GM12878 (cell line): ENCODE measurements around the gene ACO1. TPM values are rescaled to one million over a fixed set of nuclear protein-coding genes. Genes with fewer than 3 reads are reported as not detected.

Experiments used
- ATAC-seq: fragments of 200-7000 bp; cut with Tn5 transposase; 3 replicates; pipeline ENCODE4 v1.9.1; 2020; ENCODE audit warnings: mild to moderate bottlenecking, moderate library complexity
- BruUV-seq: library from RNA; stranded (reverse); fragments of 400-500 nt; replicated peaks from 2 replicates; lab custom pipeline; 2021; lab: Mats Ljungman, UMichigan
- CTCF ChIA-PET: fragments of 300-600 bp; sonication (Branson Sonifier 250); formaldehyde crosslinking; extraction: SDS; loops from one replicate; lab custom pipeline; 2021; ENCODE audit warnings: inconsistent platforms; lab: Yijun Ruan, JAX
- POLR2A ChIA-PET: fragments of 350-600 bp; formaldehyde crosslinking; extraction: SDS; loops from one replicate; lab custom pipeline; 2021; ENCODE audit warnings: inconsistent platforms; lab: Charles Lee
- RAD21 ChIA-PET: fragments of 300-600 bp; sonication (Branson Sonifier 250); formaldehyde crosslinking; loops from one replicate; lab custom pipeline; 2023; ENCODE audit warnings: antibody characterized with exemption; ENCODE audit not compliant: unreplicated experiment; lab: Charles Lee
- SMC1A ChIA-PET: fragments of 300-600 bp; sonication (Branson Sonifier 250); formaldehyde crosslinking; loops from one replicate; lab custom pipeline; 2023; ENCODE audit not compliant: unreplicated experiment, uncharacterized antibody; lab: Charles Lee
- DNase-seq: peaks from one replicate; pipeline ENCODE4 v3.0.0-alpha.2; 2011; ENCODE audit warnings: low read depth, low spot score
- FAIRE-seq: peaks from 3 replicates; lab custom pipeline; 2011; peaks lifted over from hg19 to GRCh38; lab: Jason Lieb, UNC
- H2AFZ ChIP-seq: 2 replicates; pipeline ENCODE4 v1.6.0; 2011; ENCODE audit warnings: low read depth, low read length, control low read depth; ENCODE audit not compliant: control insufficient read depth
- H3K27ac ChIP-seq: 2 replicates; pipeline ENCODE4 v1.5.1; 2011; ENCODE audit warnings: control low read depth; ENCODE audit not compliant: control insufficient read depth, insufficient read depth
- H3K27me3 ChIP-seq, 2 experiments: replicated peaks in 1 of 2; 2 replicates each; pipeline versions ENCODE4 v1.6.0 to v1.6.1; 2011; ENCODE audit warnings: low read length in 1 of 2; ENCODE audit not compliant: control insufficient read depth in 2 of 2, insufficient read depth in 2 of 2
- H3K36me3 ChIP-seq, 2 experiments: 2 replicates each; pipeline ENCODE4 v1.5.1; 2011; ENCODE audit warnings: low read length in 1 of 2; ENCODE audit not compliant: control insufficient read depth in 2 of 2, insufficient read depth in 2 of 2
- H3K4me1 ChIP-seq: 2 replicates; pipeline ENCODE4 v1.6.1; 2011; ENCODE audit warnings: mild to moderate bottlenecking, low read length, moderate library complexity, mixed read lengths; ENCODE audit not compliant: control insufficient read depth, insufficient read depth
- H3K4me2 ChIP-seq: 2 replicates; pipeline ENCODE4 v1.6.0; 2011; ENCODE audit warnings: control low read depth; ENCODE audit not compliant: control insufficient read depth, insufficient read depth
- H3K4me3 ChIP-seq: fragments of 200-600 bp; sonication (generic); 2 replicates; pipeline ENCODE4 v1.5.1; 2016
- H3K79me2 ChIP-seq: 2 replicates; pipeline ENCODE4 v1.6.0; 2011; ENCODE audit warnings: low read length; ENCODE audit not compliant: control insufficient read depth, insufficient read depth
- H3K9ac ChIP-seq: 2 replicates; pipeline ENCODE4 v1.8.0; 2011; ENCODE audit warnings: low read length, control low read depth, mixed read lengths; ENCODE audit not compliant: control insufficient read depth, insufficient read depth
- H3K9me3 ChIP-seq: replicated peaks from 3 replicates; pipeline ENCODE4 v1.5.1; 2011; ENCODE audit warnings: mild to moderate bottlenecking, low read length; ENCODE audit not compliant: control insufficient read depth, insufficient read depth
- H4K20me1 ChIP-seq: 2 replicates; pipeline ENCODE4 v1.6.0; 2011; ENCODE audit not compliant: control insufficient read depth, insufficient read depth
- CHD2 ChIP-seq: IDR thresholded peaks from 2 replicates; pipeline ENCODE4 v1.6.1; 2011; ENCODE audit warnings: low read depth, low read length, improper control_type of control experiment, borderline replicate concordance
- CREB1 ChIP-seq: IDR thresholded peaks from 2 replicates; pipeline ENCODE4 v1.6.1; 2012; ENCODE audit warnings: low read depth, mild to moderate bottlenecking, inconsistent platforms
- CTCF ChIP-seq, 3 experiments: IDR thresholded peaks in 2 of 3; conservative IDR thresholded peaks in 1 of 3; 2 replicates each; pipeline ENCODE4 v1.5.1; 2011; ENCODE audit warnings: low read depth in 3 of 3, low read length in 3 of 3, mild to moderate bottlenecking in 3 of 3, control low read depth in 2 of 3, moderate library complexity in 2 of 3, inconsistent platforms in 1 of 3, mixed read lengths in 1 of 3; ENCODE audit not compliant: control insufficient read depth in 2 of 3, insufficient read depth in 1 of 3; ENCODE audit errors: extremely low read depth in 1 of 3
- RAD21 ChIP-seq: IDR thresholded peaks from 2 replicates; pipeline ENCODE4 v1.6.1; 2011; ENCODE audit warnings: mild to moderate bottlenecking, low read depth, low read length, moderate library complexity; ENCODE audit not compliant: insufficient read depth
- RB1 ChIP-seq: fragments of 450-650 bp; formaldehyde crosslinking; IDR thresholded peaks from 2 replicates; pipeline ENCODE4 v1.6.1; 2017; ENCODE audit warnings: mild to moderate bottlenecking, borderline replicate concordance
- RUNX3 ChIP-seq: IDR thresholded peaks from 2 replicates; pipeline ENCODE4 v1.6.1; 2012; ENCODE audit warnings: low read length, inconsistent platforms
- SMC3 ChIP-seq: IDR thresholded peaks from 2 replicates; pipeline ENCODE4 v1.6.1; 2011; ENCODE audit warnings: low read length, improper control_type of control experiment, borderline replicate concordance
- STAT1 ChIP-seq: fragments of 450-650 bp; conservative IDR thresholded peaks from 2 replicates; pipeline ENCODE4 v1.6.1; 2014; ENCODE audit warnings: antibody characterized with exemption, mild to moderate bottlenecking
- STAT3 ChIP-seq: IDR thresholded peaks from 2 replicates; pipeline ENCODE4 v1.6.1; 2011; ENCODE audit warnings: low read depth, low read length, improper control_type of control experiment
- SUZ12 ChIP-seq: fragments of 200-600 bp; sonication (generic); IDR thresholded peaks from one replicate; pipeline ENCODE4 v1.6.1; 2018; ENCODE audit warnings: antibody characterized with exemption, mild to moderate bottlenecking; ENCODE audit not compliant: unreplicated experiment
- WGBS: methylation state at CpG from one replicate; pipeline ENCODE4 v1.1.6; 2016; ENCODE audit warnings: low lambda C conversion rate; ENCODE audit not compliant: insufficient replicate concordance, insufficient coverage; ENCODE audit errors: missing lambda C conversion rate; 5-methylcytosine and 5-hydroxymethylcytosine counted together
- in situ Hi-C: fragments of 300-500 bp; cut with MboI; formaldehyde crosslinking; loops from 9 replicates; pipeline ENCODE4 v1.14.3; 2018; ENCODE audit warnings: mixed read lengths
- intact Hi-C: fragments of 100-400 bp; cut with micrococcal nuclease; formaldehyde crosslinking; loops from one replicate; pipeline ENCODE4 v1.14.2; 2022; ENCODE audit not compliant: unreplicated experiment
- polyA plus RNA-seq, 11 experiments: library from polyadenylated mRNA; depleted of rRNA in 4 of 11; unstranded in 6 of 11; stranded (reverse) in 5 of 11; fragments of >200 nt; fragmentation: Nextera tagmentation in 4 of 11; fragmentation: Illumina TruSeq in 1 of 11; extraction: Ambion mirVana in 4 of 11; extraction: Trizol in 1 of 11; gene quantifications; 1 replicate in 1 of 11; 2 replicates in 10 of 11; pipeline versions ENCODE4 v1.2.1 to v1.2.3, GENCODE V29; 2011 to 2016; ENCODE audit warnings: inconsistent platforms in 2 of 11, missing spikeins in 2 of 11, low read depth in 1 of 11
- total RNA-seq, 4 experiments: library from RNA; depleted of rRNA in 3 of 4; stranded (reverse); fragments of >200 nt in 3 of 4; fragmentation: Illumina TruSeq in 1 of 4; extraction: Trizol in 1 of 4; gene quantifications; 2 replicates each; pipeline versions ENCODE4 v1.2.1 to v1.2.3, GENCODE V29; 2013 to 2021

The ACO1 gene
- total and polyA plus RNA-seq, 10 of the 15 experiments (the other 5 are each of a cell fraction or from before 2014, with no cell fraction given), result 0.21 to 6.5 (median 3.3) TPM

GRCh38 chr9:32378993-32379729 is 5.3 kb upstream of the ACO1 start:
- H4K20me1 ChIP-seq, result no peaks in the 10 kb centered on the region
- no peak overlapping the region for H3K4me3 ChIP-seq
- TF ChIP-seq CHD2 (0 out of 2 replicates have a peak, but pooled peaks have one; percentile 23), CREB1 (0 out of 2 replicates have a peak, but pooled peaks have one; percentile 24), CTCF (IDR thresholded peaks at IDR 0.05 in 2 of 3, conservative IDR thresholded peaks at IDR 0.05 in 1 of 3; ENCODE audit: control insufficient read depth in 2 of 3, extremely low read depth in 1 of 3, insufficient read depth in 1 of 3, low read depth in 3 of 3, low read length in 3 of 3) (peak; percentile 76 to 91 (median 85)), RB1 (peak; percentile 26; the same call in 1 of the 2 replicates), SMC3 (peak; percentile 86), SUZ12 (no peak), RUNX3 (peak; percentile 54), RAD21 (peak; percentile 99), STAT3 (0 out of 2 replicates have a peak, but pooled peaks have one; percentile 36), STAT1 (no peak)
- intact Hi-C loops, result loop anchor here (1.0 kb wide), 5 partner anchors 53 to 589 kb away; partner anchors contain the start of gene RIGI
- no peaks in the 10 kb centered on the region for H3K79me2 ChIP-seq
- DNase-seq, result peak; percentile 44
- H3K27ac ChIP-seq, result no peak overlapping the region
- FAIRE-seq, result peak; percentile 69
- CTCF ChIA-PET, result interaction anchor here (0.7 to 7.4 kb wide), 54 partner anchors 9 to 894 kb away, joined by 3 to 597 read pairs (median 5); partner anchors contain the start of genes NDUFB6, RIGI, SMIM27 and TOPORS
- H3K9ac ChIP-seq, result no peak overlapping the region
- WGBS, result 4% methylated on average over 5 of the region's 5 CpGs
- no peak overlapping the region; the same call in none of the 2 replicates for H2AFZ ChIP-seq
- BruUV-seq, result no TSS peak
- H3K4me1 ChIP-seq, result no peaks in the 10 kb centered on the region
- peak; percentile 92 for ATAC-seq
- H3K27me3 ChIP-seq, result no peaks in the 10 kb centered on the region; a peak in 2 of 4 replicates
- no peaks in the 10 kb centered on the region for H3K36me3 ChIP-seq
- in situ Hi-C loops, result no loop called here
- POLR2A ChIA-PET, result interaction anchor here (1.4 to 2.3 kb wide), 3 partner anchors 146 to 201 kb away, joined by 4 to 12 read pairs (median 7); partner anchors contain the start of genes NDUFB6 and RIGI
- SMC1A ChIA-PET, result interaction anchor here (0.8 to 7.3 kb wide), 33 partner anchors 9 to 588 kb away, joined by 3 to 285 read pairs (median 5); partner anchors contain the start of genes NDUFB6, RIGI, SMIM27 and TOPORS
- H3K4me2 ChIP-seq, result no peak overlapping the region
- no peaks in the 10 kb centered on the region for H3K9me3 ChIP-seq
- RAD21 ChIA-PET, result interaction anchor here (0.7 to 7.3 kb wide), 26 partner anchors 10 to 638 kb away, joined by 3 to 368 read pairs (median 4); partner anchors contain the start of genes NDUFB6, RIGI, SMIM27 and TOPORS
